Naive thymus-derived CD4-positive, alpha-beta T cell (primary cell): ENCODE results near the gene HOXA13. TPM values are rescaled to one million over a fixed set of nuclear protein-coding genes. Genes with fewer than 3 reads are reported as not detected.

Experiments
- ATAC-seq: fragments of 150-1000 bp; cut with Tn5 transposase; 2 replicates; pipeline ENCODE4 v1.10.0; 2021; ENCODE audit warnings: mild to moderate bottlenecking, moderate library complexity
- CTCF ChIA-PET: fragments of 350-600 bp; sonication (Branson Sonifier 250); formaldehyde crosslinking; loops from one replicate; lab custom pipeline; 2021; ENCODE audit warnings: antibody characterized with exemption; lab: Charles Lee
- POLR2A ChIA-PET: fragments of 350-600 bp; sonication (Branson Sonifier 250); formaldehyde crosslinking; loops from one replicate; lab custom pipeline; 2021; ENCODE audit warnings: antibody characterized with exemption, inconsistent platforms; lab: Charles Lee
- DNase-seq, 9 donors: peaks; one replicate each; pipeline versions ENCODE4 v3.0.0 to v3.0.0-alpha.2; 2020 to 2022; ENCODE audit warnings: mixed read lengths in 1 of 9
- H3K27ac ChIP-seq: one replicate; pipeline ENCODE4 v1.7.0; 2013; ENCODE audit warnings: mild to moderate bottlenecking, low read depth, low read length, moderate library complexity
- H3K27me3 ChIP-seq, 2 donors: one replicate each; pipeline ENCODE4 v1.7.0; 2013; ENCODE audit warnings: low read length in 2 of 2, mild to moderate bottlenecking in 2 of 2, moderate library complexity in 2 of 2; ENCODE audit not compliant: control insufficient read depth in 2 of 2, insufficient read depth in 2 of 2
- H3K36me3 ChIP-seq, 3 experiments: 1 replicate in 2 of 3; 2 replicates in 1 of 3; pipeline ENCODE4 v1.7.0; 2013; ENCODE audit warnings: low read length in 3 of 3, mild to moderate bottlenecking in 3 of 3, moderate library complexity in 1 of 3; ENCODE audit not compliant: insufficient read depth in 3 of 3, control insufficient read depth in 2 of 3
- H3K4me1 ChIP-seq, 2 donors: one replicate each; pipeline ENCODE4 v1.7.0; 2013; ENCODE audit warnings: low read length in 2 of 2, mild to moderate bottlenecking in 2 of 2, moderate library complexity in 1 of 2; ENCODE audit not compliant: control insufficient read depth in 2 of 2, insufficient read depth in 2 of 2
- H3K4me3 ChIP-seq: 2 replicates; pipeline ENCODE4 v1.7.0; 2013; ENCODE audit warnings: mild to moderate bottlenecking, low read length
- H3K9me3 ChIP-seq, 3 experiments: 1 replicate in 2 of 3; 2 replicates in 1 of 3; pipeline ENCODE4 v1.7.0; 2013; ENCODE audit warnings: low read length in 3 of 3; ENCODE audit not compliant: control insufficient read depth in 2 of 3
- H3K27ac Mint-ChIP-seq, 9 donors: one replicate each; pipeline ENCODE4 v1.8.0; 2020 to 2022; ENCODE audit warnings: mixed read lengths in 9 of 9, mild to moderate bottlenecking in 8 of 9, moderate library complexity in 5 of 9, inconsistent platforms in 2 of 9
- H3K27me3 Mint-ChIP-seq, 5 donors: one replicate each; pipeline ENCODE4 v1.8.0; 2021 to 2022; ENCODE audit warnings: mixed read lengths in 5 of 5, mild to moderate bottlenecking in 1 of 5
- H3K36me3 Mint-ChIP-seq, 5 donors: one replicate each; pipeline ENCODE4 v1.8.0; 2020 to 2022; ENCODE audit warnings: mixed read lengths in 5 of 5, mild to moderate bottlenecking in 3 of 5, inconsistent platforms in 1 of 5
- H3K4me1 Mint-ChIP-seq, 7 donors: one replicate each; pipeline ENCODE4 v1.8.0; 2020 to 2022; ENCODE audit warnings: mixed read lengths in 7 of 7, mild to moderate bottlenecking in 3 of 7, inconsistent platforms in 1 of 7
- H3K4me3 Mint-ChIP-seq, 10 donors: one replicate each; pipeline ENCODE4 v1.8.0; 2020 to 2022; ENCODE audit warnings: mild to moderate bottlenecking in 10 of 10, mixed read lengths in 10 of 10, moderate library complexity in 6 of 10, inconsistent platforms in 2 of 10
- H3K9me3 Mint-ChIP-seq, 11 donors: one replicate each; pipeline ENCODE4 v1.8.0; 2020 to 2022; ENCODE audit warnings: mixed read lengths in 11 of 11, mild to moderate bottlenecking in 4 of 11, inconsistent platforms in 1 of 11, moderate library complexity in 1 of 11
- intact Hi-C, 2 donors: fragments of 100-400 bp; cut with micrococcal nuclease; formaldehyde crosslinking; loops; one replicate each; pipeline ENCODE4 v1.15.1; 2023
- polyA plus RNA-seq, 2 donors: library from polyadenylated mRNA; unstranded; fragments of 300-500 nt; fragmentation: Illumina TruSeq; gene quantifications; one replicate each; pipeline ENCODE4 v1.2.3, GENCODE V29; 2021
- total RNA-seq, 6 experiments: library from RNA in 5 of 6; stranded (reverse) in 5 of 6; gene quantifications; 1 replicate in 5 of 6; 2 replicates in 1 of 6; pipeline ENCODE4 v1.2.3 and lab custom pipeline; 2021 to 2026

Gene HOXA13
- total and polyA plus RNA-seq, 7 experiments from 2014 or later = not detected

GRCh38 chr7:27187475-27188385 lies 12.2 kb downstream of the HOXA13 start:
- ATAC-seq (no peak), DNase-seq (peak in 2 of 9 donors; percentile 11 to 19)
- Histone ChIP-seq H3K36me3 (no peaks in the 10 kb centered on the region), H3K27ac (no peak overlapping the region), H3K27me3 (peaks cover 42 to 79% of the 10 kb centered on the region in 2 donors), H3K4me3 (peak overlapping the region; percentile 43), H3K4me1 (peaks cover 40 to 59% of the 10 kb centered on the region in 2 donors), H3K9me3 (no peaks in the 10 kb centered on the region)
- peaks cover 27 to 75% (median 52%) of the 10 kb centered on the region in 7 donors for H3K4me1 Mint-ChIP-seq
- POLR2A ChIA-PET = interaction anchor here (0.9 to 1.9 kb wide), 4 partner anchors 19 to 586 kb away, joined by 3 to 4 read pairs (median 3); partner anchors contain the start of gene HOXA7
- CTCF ChIA-PET = interaction anchor here (0.6 to 1.7 kb wide), 5 partner anchors 9 to 826 kb away, joined by 3 to 8 read pairs (median 3); no protein-coding TSS in a partner anchor
- peak overlapping the region; percentile 51 to 92 (median 81) for H3K4me3 Mint-ChIP-seq
- intact Hi-C loops = loop anchor here (2.0 to 5.0 kb wide), 4 partner anchors 15 to 1325 kb away; partner anchors contain the start of genes HOXA3 (in 2 of the 2) and HIBADH (in 1 of the 2)
- peak overlapping the region in 5 of 9 donors; percentile 25 to 76 (median 54) for H3K27ac Mint-ChIP-seq
- peaks cover 83 to 96% (median 90%) of the 10 kb centered on the region in 5 donors for H3K27me3 Mint-ChIP-seq
- peaks cover 0 to 4% (median 0%) of the 10 kb centered on the region in 5 donors for H3K36me3 Mint-ChIP-seq
- H3K9me3 Mint-ChIP-seq = peaks cover 0 to 15% (median 0%) of the 10 kb centered on the region in 11 donors

- Mint-ChIP-seq H3K4me3 (peak overlapping the region in 7 of 10 donors; percentile 25 to 92 (median 80)), H3K27me3 (peaks cover 84 to 97% (median 88%) of the 10 kb centered on the region in 5 donors), H3K27ac (peak overlapping the region in 3 of 9 donors; percentile 68 to 83 (median 73)), H3K4me1 (peaks cover 27 to 67% (median 52%) of the 10 kb centered on the region in 7 donors), H3K36me3 (peaks cover 0 to 4% (median 0%) of the 10 kb centered on the region in 5 donors), H3K9me3 (peaks cover 0 to 15% (median 0%) of the 10 kb centered on the region in 11 donors)
- CTCF ChIA-PET = interaction anchor here (0.7 to 1.7 kb wide), 6 partner anchors 10 to 1094 kb away, joined by 3 to 8 read pairs (median 3); no protein-coding TSS in a partner anchor
- DNase-seq (peak in 1 of 9 donors; percentile 3), ATAC-seq (no peak)
- intact Hi-C loops = loop anchor here (5.0 kb wide), 3 partner anchors 35 to 1325 kb away; partner anchors contain the start of genes HOXA3 (in 2 of the 2) and HIBADH (in 1 of the 2)
- H3K4me1 ChIP-seq = peaks cover 40 to 54% of the 10 kb centered on the region in 2 donors
- H3K27ac ChIP-seq = no peak overlapping the region
- H3K27me3 ChIP-seq = peaks cover 45 to 85% of the 10 kb centered on the region in 2 donors
- POLR2A ChIA-PET = interaction anchor here (1.0 to 1.9 kb wide), 3 partner anchors 18 to 26 kb away, joined by 3 to 4 read pairs (median 4); no protein-coding TSS in a partner anchor
- no peaks in the 10 kb centered on the region for H3K9me3 ChIP-seq
- H3K4me3 ChIP-seq = no peak overlapping the region
- no peaks in the 10 kb centered on the region for H3K36me3 ChIP-seq
Observed at GRCh38 chr7:27186668-27187474, 13.0 kb downstream of the HOXA13 start.

- ChIA-PET CTCF (interaction anchor here (0.9 to 1.7 kb wide), 3 partner anchors 9 to 1093 kb away, joined by 3 to 8 read pairs (median 3); no protein-coding TSS in a partner anchor), POLR2A (interaction anchor here (1.0 to 1.9 kb wide), 3 partner anchors 17 to 25 kb away, joined by 3 to 4 read pairs (median 4); no protein-coding TSS in a partner anchor)
- ATAC-seq = no peak
- H3K4me1 ChIP-seq = peaks cover 40 to 50% of the 10 kb centered on the region in 2 donors
- H3K27me3 ChIP-seq = peaks cover 45 to 82% of the 10 kb centered on the region in 2 donors
- intact Hi-C loops = loop anchor here (2.0 to 5.0 kb wide), 6 partner anchors 15 to 1324 kb away; partner anchors contain the start of genes HOXA3 (in 2 of the 2), HIBADH (in 1 of the 2) and HOXA13 (in 1 of the 2)
- Mint-ChIP-seq H3K27me3 (peaks cover 84 to 97% (median 85%) of the 10 kb centered on the region in 5 donors), H3K9me3 (peaks cover 0 to 15% (median 0%) of the 10 kb centered on the region in 11 donors), H3K36me3 (peaks cover 0 to 4% (median 0%) of the 10 kb centered on the region in 5 donors), H3K4me1 (peaks cover 27 to 67% (median 51%) of the 10 kb centered on the region in 7 donors), H3K4me3 (peak overlapping the region; percentile 64 to 87 (median 79)), H3K27ac (peak overlapping the region; percentile 22 to 85 (median 71))
- peak in 1 of 9 donors; percentile 11 for DNase-seq
- H3K36me3 ChIP-seq = no peaks in the 10 kb centered on the region
- no peaks in the 10 kb centered on the region for H3K9me3 ChIP-seq
- no peak overlapping the region for H3K4me3 ChIP-seq
- no peak overlapping the region for H3K27ac ChIP-seq
Observed at GRCh38 chr7:27185854-27186667, 13.8 kb downstream of the HOXA13 start.

GRCh38 chr7:27185013-27185853 lies 14.7 kb downstream of the HOXA13 start, which contains the start of gene HOXA11:
Gene HOXA11, minus strand, starts transcription at chr7:27185232. Its CDS starts 88 bp downstream, at chr7:27185144.
- peaks cover 0 to 14% (median 0%) of the 10 kb centered on the region in 11 donors for H3K9me3 Mint-ChIP-seq
- peaks cover 80 to 95% (median 81%) of the 10 kb centered on the region in 5 donors for H3K27me3 Mint-ChIP-seq
- peaks cover 45 to 87% of the 10 kb centered on the region in 2 donors for H3K27me3 ChIP-seq
- H3K4me3 ChIP-seq = peak within 1 kb of the TSS; percentile 39
- no peak within 1 kb of the TSS for H3K27ac ChIP-seq
- H3K36me3 ChIP-seq = no peaks in the 10 kb centered on the region
- H3K36me3 Mint-ChIP-seq = peaks cover 0 to 4% (median 0%) of the 10 kb centered on the region in 5 donors
- H3K4me3 Mint-ChIP-seq = peak within 1 kb of the TSS; percentile 71 to 87 (median 79)
- peak; percentile 14 for ATAC-seq
- H3K4me1 ChIP-seq = peaks cover 40 to 50% of the 10 kb centered on the region in 2 donors
- peak in 2 of 9 donors; percentile 8 to 21 for DNase-seq
- peaks cover 29 to 65% (median 51%) of the 10 kb centered on the region in 7 donors for H3K4me1 Mint-ChIP-seq
- intact Hi-C loops = loop anchor here (2.0 to 5.0 kb wide), 6 partner anchors 14 to 1323 kb away; partner anchors contain the start of genes HOXA3 (in 2 of the 2), HIBADH (in 1 of the 2) and HOXA13 (in 1 of the 2)
- POLR2A ChIA-PET = interaction anchor here (1.1 to 1.9 kb wide), 3 partner anchors 17 to 25 kb away, joined by 3 to 5 read pairs (median 4); no protein-coding TSS in a partner anchor
- peak within 1 kb of the TSS; percentile 22 to 85 (median 73) for H3K27ac Mint-ChIP-seq
- H3K9me3 ChIP-seq = no peaks in the 10 kb centered on the region
- CTCF ChIA-PET = interaction anchor here (1.0 kb wide), 1 partner anchor 35 kb away, joined by 3 read pairs; no protein-coding TSS in a partner anchor
